Bronchial epithelial cell (primary cell): Measurements from ENCODE around the gene SBNO2. TPM values are rescaled to one million over a fixed set of nuclear protein-coding genes. Genes with fewer than 3 reads are reported as not detected.

Experiments
- DNase-seq: peaks from one replicate; pipeline ENCODE4 v3.0.0-alpha.2; 2010; ENCODE audit warnings: low read depth
- FAIRE-seq: peaks from 2 replicates; lab custom pipeline; 2011; peaks lifted over from hg19 to GRCh38; lab: Jason Lieb, UNC
- H3K27me3 ChIP-seq: 2 replicates; pipeline ENCODE4 v1.5.1; 2011; ENCODE audit warnings: low read length; ENCODE audit not compliant: control insufficient read depth, insufficient read depth
- H3K36me3 ChIP-seq: 2 replicates; pipeline ENCODE4 v1.5.1; 2011; ENCODE audit warnings: low read length; ENCODE audit not compliant: control insufficient read depth, insufficient read depth
- H3K4me3 ChIP-seq: 2 replicates; pipeline ENCODE4 v1.5.1; 2011; ENCODE audit warnings: mild to moderate bottlenecking, low read depth, low read length, control low read depth
- CTCF ChIP-seq: IDR thresholded peaks from 2 replicates; pipeline ENCODE4 v1.5.1; 2011; ENCODE audit warnings: mild to moderate bottlenecking, moderate library complexity, low read length, control low read depth, inconsistent platforms; ENCODE audit not compliant: insufficient read depth, severe bottlenecking
- total RNA-seq: library from RNA; depleted of rRNA; stranded (reverse); fragments of >200 nt; gene quantifications from 2 replicates; pipeline ENCODE4 v1.2.1, GENCODE V29; 2014

SBNO2 gene
- total RNA-seq, 1 donor from 2014 or later, result 16.8 TPM

DNA sequence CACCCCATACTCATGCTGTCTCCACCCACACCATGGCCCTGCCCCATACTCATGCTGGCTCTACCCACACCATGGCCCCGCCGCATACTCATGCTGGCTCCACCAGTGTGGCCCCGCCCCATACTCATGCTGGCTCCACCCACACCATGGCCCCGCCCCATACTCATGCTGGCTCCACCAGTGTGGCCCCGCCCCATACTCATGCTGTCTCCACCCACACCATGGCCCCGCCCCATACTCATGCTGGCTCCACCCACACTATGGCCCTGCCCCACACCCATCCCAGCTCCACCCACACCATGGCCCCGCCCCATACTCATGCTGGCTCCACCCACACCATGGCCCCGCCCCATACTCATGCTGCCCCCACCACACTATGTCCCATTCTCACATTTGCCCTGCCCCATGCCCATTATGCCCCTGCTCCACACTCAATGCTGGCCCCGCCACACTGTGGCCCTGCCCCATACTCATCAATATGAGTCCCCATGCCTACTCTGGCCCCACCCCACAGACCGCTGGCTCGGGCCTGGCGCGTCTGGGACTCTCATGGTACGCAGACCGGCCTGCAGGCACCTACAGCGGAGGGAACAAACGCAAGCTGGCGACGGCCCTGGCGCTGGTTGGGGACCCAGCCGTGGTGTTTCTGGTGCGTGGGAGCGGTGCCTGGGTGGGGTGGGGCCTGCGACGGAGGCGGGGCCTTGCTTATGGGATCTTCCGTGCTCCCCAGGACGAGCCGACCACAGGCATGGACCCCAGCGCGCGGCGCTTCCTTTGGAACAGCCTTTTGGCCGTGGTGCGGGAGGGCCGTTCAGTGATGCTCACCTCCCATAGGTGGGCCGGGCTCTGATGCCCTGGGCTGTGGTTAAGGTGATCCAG lies 110.8 kb downstream of the SBNO2 start:
- Histone ChIP-seq H3K27me3 (no peaks in the 10 kb centered on the region), H3K4me3 (no peak overlapping the region), H3K36me3 (peaks cover 2% of the 10 kb centered on the region)
- TF ChIP-seq CTCF, result no peak
- FAIRE-seq (no peak), DNase-seq (no peak)

DNA sequence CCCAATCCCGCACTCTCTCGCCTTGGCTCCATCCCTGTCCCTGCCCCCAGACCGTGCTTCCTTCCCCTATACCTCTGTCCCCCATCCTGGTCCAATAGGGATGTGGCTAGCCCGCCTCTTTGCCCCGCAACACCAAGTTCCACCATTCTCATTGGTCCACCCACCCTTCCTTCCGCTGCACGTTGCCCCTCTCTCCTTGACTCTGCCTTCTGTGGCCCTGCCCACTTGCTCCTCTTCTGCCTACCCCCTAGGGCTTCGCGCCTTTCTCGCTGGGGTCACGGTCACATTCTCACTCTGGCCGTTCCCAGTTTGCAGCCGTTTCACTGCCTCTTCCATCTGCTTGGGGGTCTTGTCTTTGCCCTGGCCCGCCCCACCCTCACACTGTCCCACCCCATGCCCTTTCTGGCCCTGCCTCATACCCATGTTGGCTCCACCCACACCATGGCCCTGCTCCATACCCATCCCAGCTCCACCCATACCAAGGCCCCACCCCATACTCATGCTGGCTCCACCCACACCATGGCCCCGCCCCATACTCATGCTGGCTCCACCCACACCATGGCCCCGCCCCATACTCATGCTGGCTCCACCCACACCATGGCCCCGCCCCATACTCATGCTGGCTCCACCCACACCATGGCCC lies 111.6 kb downstream of the SBNO2 start:
- Histone ChIP-seq H3K27me3 (no peaks in the 10 kb centered on the region), H3K4me3 (no peak overlapping the region), H3K36me3 (peaks cover 2% of the 10 kb centered on the region)
- DNase-seq, result no peak
- FAIRE-seq, result no peak
- no peak for TF ChIP-seq CTCF

- no peak for FAIRE-seq
- Histone ChIP-seq H3K4me3 (no peak overlapping the region), H3K36me3 (peaks cover 3% of the 10 kb centered on the region), H3K27me3 (no peaks in the 10 kb centered on the region)
- DNase-seq, result no peak
- TF ChIP-seq CTCF, result no peak
Measured at GRCh38 chr19:1061987-1062386, 112.1 kb downstream of the SBNO2 start.

DNA sequence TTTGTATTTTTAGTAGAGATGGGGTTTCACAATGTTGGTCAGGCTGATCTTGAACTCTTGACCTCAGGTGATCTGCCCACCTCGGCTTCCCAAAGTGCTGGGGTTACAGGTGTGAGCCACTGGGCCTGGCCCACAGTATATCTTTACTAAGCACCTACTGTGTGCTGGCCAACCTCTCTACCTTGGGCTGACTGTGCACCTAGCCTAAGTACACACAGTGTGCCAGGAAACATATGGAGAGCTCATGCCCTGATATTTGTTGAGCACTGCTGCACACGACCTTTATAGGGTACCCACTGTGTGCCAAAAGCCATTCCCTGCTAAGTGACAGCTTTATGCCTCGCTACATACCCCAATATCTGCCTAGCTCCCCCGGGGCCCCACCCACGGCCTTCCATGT lies 113.4 kb downstream of the SBNO2 start:
- Histone ChIP-seq H3K4me3 (no peak overlapping the region), H3K36me3 (peaks cover 13% of the 10 kb centered on the region), H3K27me3 (no peaks in the 10 kb centered on the region)
- DNase-seq (no peak), FAIRE-seq (no peak)
- TF ChIP-seq CTCF, result no peak

GRCh38 chr19:1058112-1058511 lies 116.0 kb downstream of the SBNO2 start:
- H3K36me3 ChIP-seq, result peaks cover 13% of the 10 kb centered on the region

More at GRCh38 chr19:1058112-1058511, 116.0 kb downstream of the SBNO2 start:
- no peak for DNase-seq
- Histone ChIP-seq H3K27me3 (no peaks in the 10 kb centered on the region), H3K4me3 (no peak overlapping the region)
- no peak for FAIRE-seq
- no peak for TF ChIP-seq CTCF

Other genes with a start within 250 kb of the SBNO2 start
- gene ARID3A, start 248.2 kb downstream of the SBNO2 start, total RNA-seq, result 15.8 and 16.0 TPM in 2 replicates
- 36.3 and 68.2 TPM in 2 replicates for gene WDR18, start 189.9 kb downstream of the SBNO2 start, total RNA-seq
- 0.26 and 0.38 TPM in 2 replicates for gene GRIN3B, start 173.8 kb downstream of the SBNO2 start, total RNA-seq
- 54.8 and 65.9 TPM in 2 replicates for gene TMEM259, start 153.1 kb downstream of the SBNO2 start, total RNA-seq
- not detected in 2 replicates for gene RNU6-2, start 152.7 kb downstream of the SBNO2 start, total RNA-seq
- gene CNN2, start 147.7 kb downstream of the SBNO2 start, total RNA-seq, result 96.9 and 189 TPM in 2 replicates
- gene ABCA7, start 134.2 kb downstream of the SBNO2 start, total RNA-seq, result 6.8 and 13.8 TPM in 2 replicates
- gene ARHGAP45, start 107.1 kb downstream of the SBNO2 start, total RNA-seq, result 9.0 and 11.8 TPM in 2 replicates
- 57.4 and 87.1 TPM in 2 replicates for gene POLR2E, start 78.9 kb downstream of the SBNO2 start, total RNA-seq
- gene GPX4, start 70.3 kb downstream of the SBNO2 start, total RNA-seq, result 274 and 291 TPM in 2 replicates
- 110 and 117 TPM in 2 replicates for gene STK11, start 31.5 kb upstream of the SBNO2 start, total RNA-seq
- gene CBARP, start 63.7 kb upstream of the SBNO2 start, total RNA-seq, result 1.2 and 2.9 TPM in 2 replicates
- 8.7 and 14.8 TPM in 2 replicates for gene ATP5F1D, start 67.5 kb upstream of the SBNO2 start, total RNA-seq
- 15.8 and 31.1 TPM in 2 replicates for gene MIDN, start 74.3 kb upstream of the SBNO2 start, total RNA-seq
- gene CIRBP, start 95.1 kb upstream of the SBNO2 start, total RNA-seq, result 317 and 370 TPM in 2 replicates
- gene FAM174C, start 101.3 kb upstream of the SBNO2 start, total RNA-seq, result 20.8 and 27.1 TPM in 2 replicates
- gene EFNA2, start 111.6 kb upstream of the SBNO2 start, total RNA-seq, result not detected in 2 replicates
- 101 and 109 TPM in 2 replicates for gene NDUFS7, start 209.6 kb upstream of the SBNO2 start, total RNA-seq
- 6.8 and 9.7 TPM in 2 replicates for gene GAMT, start 227.3 kb upstream of the SBNO2 start, total RNA-seq
- 115 and 128 TPM in 2 replicates for gene DAZAP1, start 233.3 kb upstream of the SBNO2 start, total RNA-seq